Mucosa of rectum (tissue), 2 donors: Measurements from ENCODE around the gene GLIS2.

ENCODE experiments used
- H3K27ac ChIP-seq, 2 donors: one replicate each; pipeline ENCODE4 v1.7.0; 2013; ENCODE audit warnings: inconsistent platforms in 2 of 2, low read depth in 2 of 2, low read length in 2 of 2
- H3K27me3 ChIP-seq, 2 donors: one replicate each; pipeline ENCODE4 v1.7.0; 2013; ENCODE audit warnings: low read length in 2 of 2; ENCODE audit not compliant: control insufficient read depth in 2 of 2, insufficient read depth in 2 of 2
- H3K36me3 ChIP-seq, 2 donors: one replicate each; pipeline ENCODE4 v1.7.0; 2013; ENCODE audit warnings: low read length in 2 of 2; ENCODE audit not compliant: control insufficient read depth in 2 of 2, insufficient read depth in 2 of 2
- H3K4me1 ChIP-seq, 2 donors: one replicate each; pipeline ENCODE4 v1.7.0; 2013; ENCODE audit warnings: low read length in 2 of 2, mild to moderate bottlenecking in 1 of 2; ENCODE audit not compliant: control insufficient read depth in 2 of 2, insufficient read depth in 2 of 2
- H3K4me3 ChIP-seq, 2 donors: one replicate each; pipeline ENCODE4 v1.7.0; 2013; ENCODE audit warnings: low read length in 2 of 2
- H3K9ac ChIP-seq, 2 donors: one replicate each; pipeline ENCODE4 v1.7.0; 2013; ENCODE audit warnings: low read length in 2 of 2, low read depth in 1 of 2, mild to moderate bottlenecking in 1 of 2
- H3K9me3 ChIP-seq, 2 donors: one replicate each; pipeline ENCODE4 v1.7.0; 2013; ENCODE audit warnings: low read length in 2 of 2; ENCODE audit not compliant: control insufficient read depth in 2 of 2
- donor health status: healthy.
- donor health status: Normal muscosa, but diverticular disease.

Gene GLIS2

DNA sequence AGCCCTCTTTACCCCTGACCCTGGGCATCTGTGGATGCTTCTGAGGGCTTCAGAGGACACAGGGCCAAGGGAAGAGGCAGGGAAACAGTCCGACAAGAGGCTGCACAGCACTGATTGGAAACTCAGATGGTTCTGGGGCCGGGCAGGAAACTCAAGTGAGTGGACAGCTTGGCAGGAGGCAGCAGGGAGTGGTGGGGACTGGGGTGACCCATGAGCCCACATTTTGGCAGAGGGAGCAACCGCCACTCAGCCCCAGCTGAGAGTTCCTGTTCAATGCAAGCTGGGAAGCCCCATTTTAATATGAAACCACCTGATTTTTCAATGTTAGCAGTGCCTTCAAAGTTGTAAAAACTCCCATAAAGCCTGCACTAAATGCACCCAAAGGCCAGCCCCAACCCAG, 54.3 kb downstream of the GLIS2 start:
- peaks cover 9 to 15% of the 10 kb centered on the region in 2 donors for H3K4me1 ChIP-seq

DNA sequence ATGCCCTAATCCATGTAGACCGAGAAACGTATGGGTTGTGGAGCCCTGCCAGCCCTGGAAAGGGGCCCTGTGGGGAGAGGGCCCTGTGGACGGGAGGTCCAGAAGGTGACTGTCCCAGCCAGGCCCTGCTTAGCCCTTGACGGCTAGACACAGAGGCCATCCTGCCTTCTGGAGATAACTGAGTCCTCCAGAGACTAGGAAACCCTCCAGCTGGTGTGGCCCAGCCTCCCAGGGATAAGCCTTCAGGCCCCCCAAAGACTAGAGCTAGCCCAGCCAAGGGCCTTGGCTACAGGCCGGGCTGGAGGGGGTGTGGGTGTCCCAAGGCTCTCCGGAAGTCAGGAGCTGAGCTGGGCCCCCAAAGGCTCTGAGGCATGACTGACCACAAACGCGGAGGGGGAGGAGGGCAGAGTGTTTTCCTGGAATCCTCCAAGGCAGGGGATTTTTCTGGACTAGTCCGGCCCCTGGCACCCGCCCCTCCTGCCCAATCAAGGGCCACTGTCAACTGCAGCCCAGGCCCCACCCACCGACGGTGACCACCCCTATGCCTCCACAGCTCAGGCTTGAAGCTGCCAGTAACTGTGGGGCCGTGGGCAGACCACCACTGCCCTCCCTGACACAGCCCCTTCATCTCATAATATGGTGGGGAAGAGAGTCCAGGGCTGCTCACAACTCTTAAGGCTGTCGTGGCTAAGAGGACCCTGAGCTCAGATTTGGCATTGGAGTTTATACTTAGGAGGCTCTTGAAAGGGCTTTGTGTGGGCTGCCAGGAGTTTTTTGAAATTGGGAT, 54.9 kb downstream of the GLIS2 start:
- Histone ChIP-seq H3K36me3 (peaks cover 6% of the 10 kb centered on the region in 2 donors), H3K27me3 (no peaks in the 10 kb centered on the region), H3K4me1 (peaks cover 9 to 15% of the 10 kb centered on the region in 2 donors), H3K9ac (no peak overlapping the region), H3K27ac (peak overlapping the region; percentile 35 to 67), H3K4me3 (no peak overlapping the region), H3K9me3 (no peaks in the 10 kb centered on the region)

More for the DNA sequence above, 54.3 kb downstream of the GLIS2 start:
- H3K36me3 ChIP-seq, result peaks cover 6% of the 10 kb centered on the region in 2 donors
- H3K27ac ChIP-seq, result peak overlapping the region; percentile 35 to 67
- H3K27me3 ChIP-seq, result no peaks in the 10 kb centered on the region
- H3K9me3 ChIP-seq, result no peaks in the 10 kb centered on the region
- no peak overlapping the region for H3K9ac ChIP-seq
- H3K4me3 ChIP-seq, result no peak overlapping the region

DNA sequence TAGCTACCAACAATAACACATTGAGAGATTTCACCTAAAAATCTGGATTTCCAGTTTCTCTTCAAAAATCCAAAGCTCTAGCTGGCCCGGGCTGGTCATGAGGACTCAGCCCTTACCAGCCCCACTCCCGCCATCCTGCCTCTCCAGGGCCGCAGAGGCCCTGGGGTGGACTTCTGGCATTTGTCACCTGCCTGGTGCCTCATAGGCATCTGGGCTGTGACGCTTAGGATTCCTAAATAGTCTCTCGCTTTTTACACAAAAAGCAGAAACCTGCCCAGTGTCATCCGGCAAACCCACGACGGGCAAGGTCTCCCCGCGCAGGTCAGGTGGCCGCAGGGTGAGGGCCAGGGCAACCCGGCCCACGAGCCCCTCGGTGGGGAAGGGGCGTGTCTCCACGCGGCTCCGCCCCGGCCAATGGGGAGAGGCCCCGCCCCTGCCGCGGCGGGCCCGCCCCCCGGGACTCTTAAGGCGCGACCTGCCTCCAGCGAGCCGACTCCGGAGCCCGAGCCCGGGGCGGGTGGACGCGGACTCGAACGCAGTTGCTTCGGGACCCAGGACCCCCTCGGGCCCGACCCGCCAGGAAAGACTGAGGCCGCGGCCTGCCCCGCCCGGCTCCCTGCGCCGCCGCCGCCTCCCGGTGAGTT, 55.6 kb downstream of the GLIS2 start, which contains the start of gene VASN:
Gene VASN (plus strand): TSS at position 492 of the 644 bp plus-strand sequence. CDS start 9,030 bp downstream, outside the sequence.
- Histone ChIP-seq H3K4me1 (peaks cover 9 to 15% of the 10 kb centered on the region in 2 donors), H3K36me3 (peaks cover 6% of the 10 kb centered on the region in 2 donors), H3K9ac (peak within 1 kb of the TSS; percentile 38)

DNA sequence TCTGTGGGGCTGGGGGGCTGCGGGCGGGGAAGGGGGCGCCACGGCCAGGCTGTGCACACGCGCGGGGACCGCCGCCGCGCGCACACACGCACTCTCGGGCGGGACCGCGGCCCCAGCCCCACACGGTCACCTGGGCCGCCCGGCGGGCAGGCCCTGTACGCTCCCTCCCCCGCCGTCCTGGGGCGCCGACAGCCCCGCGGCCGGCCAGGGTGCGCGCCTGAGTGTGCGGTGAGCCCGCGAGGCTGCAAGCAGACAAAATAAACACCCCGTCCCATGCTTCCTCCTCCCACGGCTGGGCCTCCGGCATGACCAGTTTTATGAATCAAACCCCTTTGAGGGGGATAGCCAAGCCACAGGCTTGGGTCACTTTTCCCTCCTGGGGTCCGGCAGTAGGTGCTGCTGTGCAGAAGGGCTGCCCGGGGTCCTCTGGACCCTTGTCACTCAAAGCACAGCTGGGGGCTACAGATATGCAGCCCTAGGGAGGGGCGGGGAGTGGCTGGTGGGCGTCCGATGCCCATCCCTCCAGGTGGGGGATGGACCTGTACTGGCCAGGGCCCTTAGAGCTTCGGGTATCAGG, 56.2 kb downstream of the GLIS2 start:
- Histone ChIP-seq H3K36me3 (peaks cover 4 to 5% of the 10 kb centered on the region in 2 donors), H3K9me3 (no peaks in the 10 kb centered on the region), H3K4me3 (peak overlapping the region; percentile 59 to 65), H3K9ac (peak overlapping the region; percentile 38), H3K27me3 (no peaks in the 10 kb centered on the region), H3K27ac (peak overlapping the region; percentile 29 to 43), H3K4me1 (peaks cover 9 to 15% of the 10 kb centered on the region in 2 donors)

More for the DNA sequence above, 55.6 kb downstream of the GLIS2 start, which contains the start of gene VASN:
- Histone ChIP-seq H3K27ac (peak within 1 kb of the TSS; percentile 35 to 67), H3K27me3 (no peaks in the 10 kb centered on the region), H3K4me3 (peak within 1 kb of the TSS; percentile 59 to 65), H3K9me3 (no peaks in the 10 kb centered on the region)

DNA sequence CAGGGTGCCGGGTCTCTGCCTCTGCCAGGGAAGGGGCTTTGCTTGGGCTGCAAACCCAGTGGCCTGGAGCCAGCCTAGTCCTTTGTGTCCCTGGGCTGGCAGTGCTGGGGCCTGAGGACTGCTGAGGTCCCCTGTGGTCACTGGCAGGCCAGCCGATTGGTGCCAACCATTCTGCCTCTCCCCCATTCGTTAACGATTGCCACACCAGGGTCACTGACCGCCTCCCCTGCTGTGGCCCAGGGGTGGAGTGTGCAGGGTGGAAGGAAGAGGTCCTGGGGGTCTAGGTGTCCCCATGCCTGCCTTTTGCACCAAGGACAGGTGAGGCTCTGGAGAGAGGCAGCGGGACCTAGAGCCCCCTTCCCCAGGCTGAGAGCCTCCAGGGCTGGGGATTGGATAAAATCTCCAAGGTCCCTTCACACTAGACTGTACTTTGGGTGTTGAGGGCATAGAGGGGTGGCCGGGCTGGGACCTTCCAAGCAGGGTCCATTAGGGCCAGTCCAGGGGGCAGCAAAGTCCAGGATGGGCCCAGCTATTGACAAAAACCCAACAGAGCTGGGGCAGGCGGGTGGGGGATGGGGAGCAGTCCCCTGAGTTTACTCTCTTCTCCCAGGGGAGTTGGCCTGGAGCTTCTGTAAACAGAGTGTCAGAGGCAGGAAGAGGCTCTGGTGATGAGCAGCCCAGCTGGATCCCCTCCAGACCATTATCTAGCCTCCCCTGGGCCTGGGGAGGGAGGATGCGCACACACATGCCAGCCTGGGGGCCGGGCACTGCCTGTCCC, 56.9 kb downstream of the GLIS2 start:
- H3K36me3 ChIP-seq, result no peaks in the 10 kb centered on the region
- H3K27me3 ChIP-seq, result no peaks in the 10 kb centered on the region
- no peaks in the 10 kb centered on the region for H3K9me3 ChIP-seq
- H3K27ac ChIP-seq, result peak overlapping the region; percentile 29 to 72
- H3K4me1 ChIP-seq, result peaks cover 14 to 15% of the 10 kb centered on the region in 2 donors
- H3K4me3 ChIP-seq, result peak overlapping the region; percentile 59 to 65
- H3K9ac ChIP-seq, result peak overlapping the region; percentile 38

DNA sequence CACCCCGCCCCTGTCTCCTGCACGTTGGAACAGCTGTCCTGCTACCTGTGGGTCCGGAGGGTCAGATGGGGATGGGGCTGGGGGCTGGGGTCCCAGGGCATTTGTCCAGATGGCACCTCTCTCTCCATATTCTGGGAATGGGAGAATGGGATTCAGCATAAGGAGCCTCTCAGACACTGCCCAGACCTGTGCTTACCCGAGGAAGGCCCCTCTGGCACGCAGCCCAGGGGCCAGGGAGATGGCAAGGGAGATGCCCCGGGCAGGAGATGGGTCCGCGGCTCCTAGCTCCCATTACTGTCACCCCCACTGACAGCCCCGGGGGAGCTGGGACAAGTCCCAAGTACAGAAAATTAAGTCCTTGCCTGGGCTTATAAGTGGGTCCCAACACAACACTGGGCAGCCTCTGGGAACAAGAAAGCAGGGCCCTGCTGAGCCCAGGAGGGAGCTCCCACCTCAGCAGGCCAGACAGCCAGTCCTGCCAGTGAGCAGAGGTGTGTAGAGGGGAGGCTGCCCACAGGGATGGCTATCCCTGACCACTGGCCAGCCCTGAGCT, 57.6 kb downstream of the GLIS2 start:
- peak overlapping the region; percentile 24 to 72 for H3K27ac ChIP-seq
- H3K4me1 ChIP-seq, result peaks cover 15 to 17% of the 10 kb centered on the region in 2 donors
- H3K27me3 ChIP-seq, result no peaks in the 10 kb centered on the region
- peak overlapping the region in 1 of 2 donors; percentile 41 for H3K9ac ChIP-seq
- peak overlapping the region; percentile 20 to 59 for H3K4me3 ChIP-seq
- H3K36me3 ChIP-seq, result no peaks in the 10 kb centered on the region
- H3K9me3 ChIP-seq, result no peaks in the 10 kb centered on the region

DNA sequence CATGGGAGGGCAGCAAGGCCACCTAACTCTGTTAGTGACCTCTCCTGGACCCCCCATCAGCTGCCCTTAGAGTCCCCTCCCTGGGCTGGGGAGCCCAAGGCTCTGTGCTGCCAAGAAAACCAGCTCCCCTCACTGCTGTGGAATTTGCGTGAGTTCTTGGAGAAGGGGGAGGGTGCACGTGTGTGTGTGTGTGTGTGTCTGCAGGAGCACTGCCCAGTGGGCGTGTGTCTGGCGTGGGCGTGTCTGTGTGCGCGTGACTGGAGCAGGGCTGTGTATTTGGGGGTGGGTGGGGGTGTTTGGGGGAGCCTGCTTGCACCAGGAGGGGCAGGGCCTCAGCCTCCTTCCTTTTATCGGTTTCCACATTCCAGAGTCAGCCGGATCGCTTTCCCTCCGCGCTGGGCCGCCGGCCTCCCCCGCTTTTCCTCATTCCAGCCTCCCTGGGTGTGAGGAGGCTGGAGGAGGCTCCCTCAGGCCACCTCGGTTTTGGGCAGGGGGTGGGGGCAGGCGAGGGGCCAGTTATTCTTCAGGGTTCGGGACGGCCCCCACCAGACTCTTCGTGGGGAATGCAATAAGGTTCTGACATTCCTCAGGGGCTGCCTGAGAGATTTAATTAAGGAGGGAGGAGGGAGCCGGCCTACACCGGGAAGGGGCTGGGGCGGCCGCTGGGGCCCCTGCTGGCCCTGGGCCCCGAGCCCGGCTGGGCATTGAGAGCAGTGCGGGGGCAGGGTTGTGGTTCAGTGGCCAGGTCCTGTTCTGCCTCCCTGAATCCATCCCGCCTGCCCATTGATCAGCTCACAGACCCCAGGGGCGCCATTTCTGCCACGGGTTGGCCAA, 58.3 kb downstream of the GLIS2 start:
- Histone ChIP-seq H3K27ac (peak overlapping the region; percentile 47 to 72), H3K4me3 (peak overlapping the region; percentile 6 to 20), H3K4me1 (peaks cover 15 to 17% of the 10 kb centered on the region in 2 donors), H3K9ac (peak overlapping the region in 1 of 2 donors; percentile 41), H3K27me3 (no peaks in the 10 kb centered on the region), H3K9me3 (no peaks in the 10 kb centered on the region), H3K36me3 (peaks cover 0 to 5% of the 10 kb centered on the region in 2 donors)

DNA sequence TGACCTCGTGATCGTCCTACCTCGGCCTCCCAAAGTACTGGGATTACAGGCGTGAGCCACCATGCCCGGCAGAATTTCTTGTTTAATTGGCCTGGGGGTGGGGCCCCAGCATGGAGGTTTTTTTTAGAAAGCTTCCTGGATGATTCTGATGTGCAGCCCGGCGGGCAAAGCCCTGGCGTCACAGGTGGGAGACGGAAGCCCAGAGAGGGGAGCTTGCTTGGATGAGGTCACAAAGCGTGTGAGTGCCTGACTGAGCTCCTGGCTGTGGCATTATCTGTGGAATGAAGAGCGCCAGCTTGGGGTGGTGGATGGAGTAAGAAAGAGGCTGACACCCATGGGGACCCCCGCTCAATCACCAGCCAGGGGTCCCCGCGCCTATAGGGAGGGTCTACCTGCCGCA, 59.9 kb downstream of the GLIS2 start:
- H3K36me3 ChIP-seq, result peaks cover 0 to 5% of the 10 kb centered on the region in 2 donors
- no peak overlapping the region for H3K4me3 ChIP-seq
- H3K27me3 ChIP-seq, result no peaks in the 10 kb centered on the region
- no peak overlapping the region for H3K9ac ChIP-seq
- no peaks in the 10 kb centered on the region for H3K9me3 ChIP-seq
- peak overlapping the region; percentile 45 to 48 for H3K27ac ChIP-seq
- H3K4me1 ChIP-seq, result peaks cover 15 to 17% of the 10 kb centered on the region in 2 donors
